H1 (cell line): ENCODE results near the gene PLVAP. TPM values are rescaled to one million over a fixed set of nuclear protein-coding genes. Genes with fewer than 3 reads are reported as not detected.

Experiments
- CHD1 ChIP-seq: IDR thresholded peaks from 2 replicates; pipeline ENCODE4 v1.6.1; 2012; ENCODE audit warnings: low read depth, low read length, improper control_type of control experiment
- EZH2 ChIP-seq: fragments of 200-600 bp; sonication (generic); IDR thresholded peaks from 2 replicates; pipeline ENCODE4 v1.7.1; 2012; ENCODE audit warnings: low read depth, mild to moderate bottlenecking, moderate library complexity, low read length, inconsistent platforms; ENCODE audit not compliant: severe bottlenecking
- FOSL1 ChIP-seq: IDR thresholded peaks from 2 replicates; pipeline ENCODE4 v1.6.1; 2011; ENCODE audit warnings: mild to moderate bottlenecking, low read depth, low read length, moderate library complexity; ENCODE audit not compliant: insufficient read depth
- HDAC2 ChIP-seq, 2 experiments: fragments of 300-600 bp in 1 of 2; sonication (generic) in 1 of 2; IDR thresholded peaks; 2 replicates each; pipeline ENCODE4 v1.6.1; 2011 to 2012; ENCODE audit warnings: low read depth in 2 of 2, low read length in 2 of 2, mild to moderate bottlenecking in 2 of 2, moderate library complexity in 2 of 2, borderline replicate concordance in 1 of 2, inconsistent platforms in 1 of 2
- KDM1A ChIP-seq: fragments of 200-600, 300-600 bp; sonication (generic); IDR thresholded peaks from 2 replicates; pipeline ENCODE4 v1.7.1; 2016; ENCODE audit warnings: mild to moderate bottlenecking, low read length, borderline replicate concordance
- POLR2A ChIP-seq, 2 experiments: IDR thresholded peaks; 1 replicate in 1 of 2; 2 replicates in 1 of 2; pipeline ENCODE4 v1.6.1; 2011; ENCODE audit warnings: low read depth in 2 of 2, low read length in 2 of 2, mild to moderate bottlenecking in 2 of 2; ENCODE audit errors: control extremely low read depth in 1 of 2
- RBBP5 ChIP-seq: IDR thresholded peaks from 2 replicates; pipeline ENCODE4 v1.7.1; 2012; ENCODE audit warnings: low read depth, mild to moderate bottlenecking, inconsistent platforms, low read length, moderate library complexity, borderline replicate concordance
- SIN3A ChIP-seq, 2 experiments: IDR thresholded peaks in 1 of 2; conservative IDR thresholded peaks in 1 of 2; 2 replicates each; pipeline ENCODE4 v1.6.1; 2011 to 2012; ENCODE audit warnings: low read length in 2 of 2, improper control_type of control experiment in 1 of 2, low read depth in 1 of 2, mild to moderate bottlenecking in 1 of 2
- SP2 ChIP-seq: IDR thresholded peaks from 2 replicates; pipeline ENCODE4 v1.6.1; 2012; ENCODE audit warnings: mild to moderate bottlenecking, low read length, inconsistent platforms
- polyA plus RNA-seq, 7 experiments: library from polyadenylated mRNA; depleted of rRNA in 3 of 7; stranded (reverse) in 5 of 7; unstranded in 2 of 7; fragments of >200 nt in 5 of 7; fragments of 200-250 nt in 2 of 7; gene quantifications; 1 replicate in 5 of 7; 2 replicates in 1 of 7; 4 replicates in 1 of 7; pipeline versions ENCODE4 v1.2.1 to v1.2.3, GENCODE V29; 2011 to 2013; ENCODE audit warnings: missing spikeins in 2 of 7, mixed read lengths in 2 of 7
- total RNA-seq: library from RNA; stranded (reverse); fragmentation: NEBNext Ultra II Directional; extraction: Animal tissue kit (Norgen Biotek cat#: 25700); gene quantifications from 2 replicates; pipeline ENCODE4 v1.2.1, GENCODE V29; 2021
- TF ChIP-seq, protein P1 (sequence below): IDR thresholded peaks from 2 replicates; pipeline ENCODE4 v1.6.1; 2012; ENCODE audit warnings: inconsistent platforms

The PLVAP gene
- total and polyA plus RNA-seq, 2 of the 8 experiments (the other 6 are each of a cell fraction or from before 2014, with no cell fraction given), result 0.32 TPM; not detected in 1

DNA sequence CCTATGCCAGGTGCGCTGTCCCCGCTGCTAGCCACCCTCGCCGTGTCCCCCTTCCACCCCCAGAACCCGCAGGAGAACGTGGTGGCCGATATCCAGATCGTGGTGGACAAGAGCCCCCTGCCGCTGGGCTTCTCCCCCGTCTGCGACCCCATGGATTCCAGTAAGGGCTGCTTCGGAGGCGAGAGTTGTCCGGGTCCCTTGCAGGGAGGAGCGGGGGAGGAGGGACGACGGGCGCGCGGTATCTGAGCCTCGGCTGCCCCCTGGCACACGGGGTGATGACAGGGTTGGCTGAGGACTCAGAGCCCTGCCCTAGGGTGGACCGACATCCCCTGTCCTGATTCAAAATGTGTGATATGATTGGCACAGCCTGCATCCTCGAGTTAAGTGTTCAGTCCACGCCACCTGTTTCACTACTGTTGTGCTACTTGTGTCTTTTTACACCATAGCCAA is 43.4 kb upstream of the PLVAP start (continued):
- no peak for TF ChIP-seq CHD1
- TF ChIP-seq SP2, result no peak
- TF ChIP-seq, protein P1, sequence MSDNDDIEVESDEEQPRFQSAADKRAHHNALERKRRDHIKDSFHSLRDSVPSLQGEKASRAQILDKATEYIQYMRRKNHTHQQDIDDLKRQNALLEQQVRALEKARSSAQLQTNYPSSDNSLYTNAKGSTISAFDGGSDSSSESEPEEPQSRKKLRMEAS, result 0 out of 2 replicates have a peak, but pooled peaks have one; percentile 41
- no peak for TF ChIP-seq FOSL1
- TF ChIP-seq HDAC2 (IDR thresholded peaks at IDR 0.05; ENCODE audit: borderline replicate concordance in 1 of 2, low read depth in 2 of 2, low read length in 2 of 2), result no peak
- TF ChIP-seq SIN3A (conservative IDR thresholded peaks at IDR 0.05 in 1 of 2, IDR thresholded peaks at IDR 0.05 in 1 of 2; ENCODE audit: low read depth in 1 of 2, low read length in 2 of 2), result no peak
- TF ChIP-seq POLR2A (IDR thresholded peaks at IDR 0.05; ENCODE audit: control extremely low read depth in 1 of 2, low read depth in 2 of 2, low read length in 2 of 2), result 0 out of 3 replicates have a peak, but pooled peaks of 1 of the 2 experiments have one; percentile 6
- TF ChIP-seq KDM1A, result no peak
- TF ChIP-seq RBBP5, result no peak; the same call in 1 of the 2 replicates
- TF ChIP-seq EZH2, result no peak
